K562 (cell line): ENCODE measurements around the gene AKAP7. TPM values are rescaled to one million over a fixed set of nuclear protein-coding genes. Genes with fewer than 3 reads are reported as not detected.

Experiments used
- BRCA1 ChIP-seq, 2 experiments: fragments of 450-650 bp in 1 of 2; sonication (generic) in 1 of 2; formaldehyde crosslinking in 1 of 2; IDR thresholded peaks; 2 replicates each; pipeline versions ENCODE4 v1.5.0 to v1.6.1; 2017 to 2020; ENCODE audit warnings: mild to moderate bottlenecking in 1 of 2, missing genetic modification reagents in 1 of 2
- CCNT2 ChIP-seq: IDR thresholded peaks from 2 replicates; pipeline ENCODE4 v1.6.1; 2011; ENCODE audit warnings: borderline replicate concordance, low read depth, mild to moderate bottlenecking, moderate library complexity, mixed read lengths, low read length; ENCODE audit not compliant: insufficient read length; ENCODE audit errors: extremely low read depth
- HNRNPLL ChIP-seq: fragments of 200-400 bp; formaldehyde crosslinking; IDR thresholded peaks from 2 replicates; pipeline ENCODE4 v1.6.1; 2017; ENCODE audit warnings: low read length, low read depth, mild to moderate bottlenecking; ENCODE audit not compliant: poor library complexity, severe bottlenecking
- MAFG ChIP-seq: fragments of 450-650 bp; conservative IDR thresholded peaks from 2 replicates; pipeline ENCODE4 v1.6.1; 2016; ENCODE audit warnings: missing genetic modification characterization, missing compliant biosample characterization
- MAFK ChIP-seq: IDR thresholded peaks from 2 replicates; pipeline ENCODE4 v1.6.1; 2011; ENCODE audit warnings: low read length, improper control_type of control experiment
- POLR2A ChIP-seq: fragments of 450-650 bp; conservative IDR thresholded peaks from 2 replicates; pipeline ENCODE4 v1.6.1; 2016
- RB1 ChIP-seq: fragments of 450-650 bp; IDR thresholded peaks from 2 replicates; pipeline ENCODE4 v1.6.1; 2017; ENCODE audit warnings: low read depth, mild to moderate bottlenecking
- SMARCE1 ChIP-seq: fragments of 450-650 bp; IDR thresholded peaks from 2 replicates; pipeline ENCODE4 v1.7.1; 2016; ENCODE audit warnings: mild to moderate bottlenecking
- ZNF311 ChIP-seq: fragments of 250-450 bp; sonication (Bioruptor Pico); IDR thresholded peaks from 2 replicates; pipeline ENCODE4 v1.4.0; 2020; ENCODE audit warnings: mild to moderate bottlenecking, moderate library complexity
- polyA plus RNA-seq, 8 experiments: library from polyadenylated mRNA; depleted of rRNA in 4 of 8; stranded (reverse) in 5 of 8; unstranded in 3 of 8; fragments of >200 nt; fragmentation: Nextera tagmentation in 2 of 8; fragmentation: Illumina TruSeq in 1 of 8; extraction: Ambion mirVana in 2 of 8; extraction: Trizol in 1 of 8; gene quantifications; 2 replicates each; pipeline versions ENCODE4 v1.2.1 to v1.2.3, GENCODE V29; 2011 to 2014; ENCODE audit warnings: inconsistent platforms in 1 of 8, missing spikeins in 1 of 8
- total RNA-seq, 7 experiments: library from RNA; depleted of rRNA in 6 of 7; stranded (reverse); fragments of >200 nt in 6 of 7; fragmentation: Illumina TruSeq in 2 of 7; extraction: Trizol in 2 of 7; gene quantifications; 2 replicates each; pipeline versions ENCODE4 v1.2.1 to v1.2.3, GENCODE V29; 2011 to 2021; ENCODE audit warnings: low replicate concordance in 1 of 7
- TF ChIP-seq, protein P1 (sequence below): fragments of 450-650 bp; IDR thresholded peaks from 2 replicates; pipeline ENCODE4 v1.6.1; 2016; ENCODE audit warnings: borderline replicate concordance
- TF ChIP-seq, protein P2 (sequence below), 2 experiments: fragments of 150-350 bp in 1 of 2; IDR thresholded peaks; 2 replicates each; pipeline ENCODE4 v1.6.1; 2012 to 2016; ENCODE audit warnings: low read depth in 2 of 2, low read length in 2 of 2, mild to moderate bottlenecking in 1 of 2, moderate library complexity in 1 of 2
- TF ChIP-seq, protein P3 (sequence below): fragments of 250-450 bp; sonication (Bioruptor Pico); IDR thresholded peaks from 2 replicates; pipeline ENCODE4 v1.5.0; 2021; ENCODE audit warnings: mild to moderate bottlenecking, moderate library complexity

Gene AKAP7
- total and polyA plus RNA-seq, 9 of the 15 experiments (the other 6 are each of a cell fraction or from before 2014, with no cell fraction given): 0.82 to 2.6 (median 1.6) TPM

DNA sequence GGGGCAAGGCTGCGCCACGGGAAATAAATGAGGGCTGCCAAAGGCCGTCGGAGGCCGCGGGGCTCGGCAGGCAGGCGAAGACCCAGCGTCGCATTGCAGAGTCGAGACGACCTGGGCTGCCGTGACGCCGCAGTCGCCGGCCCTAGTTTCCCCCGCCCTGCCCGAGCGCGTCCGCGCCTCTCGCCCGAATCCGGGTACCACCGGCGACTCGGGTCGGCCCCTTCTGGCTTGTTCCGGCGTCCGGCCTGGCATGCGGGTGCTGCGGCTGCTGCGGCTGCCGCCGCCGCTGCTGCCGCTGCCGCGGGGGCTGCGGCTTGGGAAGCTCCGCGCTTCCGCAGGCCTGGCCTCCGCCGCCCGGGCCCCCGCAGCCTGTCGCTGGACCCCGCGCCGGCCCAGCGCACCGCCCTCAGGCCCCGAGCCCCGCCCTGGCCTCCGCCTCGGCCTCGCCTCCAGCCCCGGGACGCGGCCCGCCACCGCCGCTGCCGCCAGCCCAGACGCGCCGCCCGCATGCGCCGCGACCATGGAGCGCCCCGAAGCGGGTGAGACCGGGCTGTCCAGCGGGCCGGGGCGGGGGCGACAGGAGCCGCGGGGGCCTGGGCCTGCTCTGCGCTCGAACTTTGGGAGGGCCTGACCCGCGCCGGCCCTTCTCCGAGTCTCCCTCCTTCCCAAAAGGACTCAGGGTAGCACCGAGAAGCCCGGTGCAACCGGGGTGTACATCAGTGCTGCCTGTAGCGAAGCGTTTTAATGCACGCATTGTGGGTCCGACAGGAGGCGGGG is at the start of gene AKAP7 (continued):
- TF ChIP-seq, protein P1, sequence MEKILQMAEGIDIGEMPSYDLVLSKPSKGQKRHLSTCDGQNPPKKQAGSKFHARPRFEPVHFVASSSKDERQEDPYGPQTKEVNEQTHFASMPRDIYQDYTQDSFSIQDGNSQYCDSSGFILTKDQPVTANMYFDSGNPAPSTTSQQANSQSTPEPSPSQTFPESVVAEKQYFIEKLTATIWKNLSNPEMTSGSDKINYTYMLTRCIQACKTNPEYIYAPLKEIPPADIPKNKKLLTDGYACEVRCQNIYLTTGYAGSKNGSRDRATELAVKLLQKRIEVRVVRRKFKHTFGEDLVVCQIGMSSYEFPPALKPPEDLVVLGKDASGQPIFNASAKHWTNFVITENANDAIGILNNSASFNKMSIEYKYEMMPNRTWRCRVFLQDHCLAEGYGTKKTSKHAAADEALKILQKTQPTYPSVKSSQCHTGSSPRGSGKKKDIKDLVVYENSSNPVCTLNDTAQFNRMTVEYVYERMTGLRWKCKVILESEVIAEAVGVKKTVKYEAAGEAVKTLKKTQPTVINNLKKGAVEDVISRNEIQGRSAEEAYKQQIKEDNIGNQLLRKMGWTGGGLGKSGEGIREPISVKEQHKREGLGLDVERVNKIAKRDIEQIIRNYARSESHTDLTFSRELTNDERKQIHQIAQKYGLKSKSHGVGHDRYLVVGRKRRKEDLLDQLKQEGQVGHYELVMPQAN: no peak
- TF ChIP-seq ZNF311: no peak
- TF ChIP-seq, protein P2, sequence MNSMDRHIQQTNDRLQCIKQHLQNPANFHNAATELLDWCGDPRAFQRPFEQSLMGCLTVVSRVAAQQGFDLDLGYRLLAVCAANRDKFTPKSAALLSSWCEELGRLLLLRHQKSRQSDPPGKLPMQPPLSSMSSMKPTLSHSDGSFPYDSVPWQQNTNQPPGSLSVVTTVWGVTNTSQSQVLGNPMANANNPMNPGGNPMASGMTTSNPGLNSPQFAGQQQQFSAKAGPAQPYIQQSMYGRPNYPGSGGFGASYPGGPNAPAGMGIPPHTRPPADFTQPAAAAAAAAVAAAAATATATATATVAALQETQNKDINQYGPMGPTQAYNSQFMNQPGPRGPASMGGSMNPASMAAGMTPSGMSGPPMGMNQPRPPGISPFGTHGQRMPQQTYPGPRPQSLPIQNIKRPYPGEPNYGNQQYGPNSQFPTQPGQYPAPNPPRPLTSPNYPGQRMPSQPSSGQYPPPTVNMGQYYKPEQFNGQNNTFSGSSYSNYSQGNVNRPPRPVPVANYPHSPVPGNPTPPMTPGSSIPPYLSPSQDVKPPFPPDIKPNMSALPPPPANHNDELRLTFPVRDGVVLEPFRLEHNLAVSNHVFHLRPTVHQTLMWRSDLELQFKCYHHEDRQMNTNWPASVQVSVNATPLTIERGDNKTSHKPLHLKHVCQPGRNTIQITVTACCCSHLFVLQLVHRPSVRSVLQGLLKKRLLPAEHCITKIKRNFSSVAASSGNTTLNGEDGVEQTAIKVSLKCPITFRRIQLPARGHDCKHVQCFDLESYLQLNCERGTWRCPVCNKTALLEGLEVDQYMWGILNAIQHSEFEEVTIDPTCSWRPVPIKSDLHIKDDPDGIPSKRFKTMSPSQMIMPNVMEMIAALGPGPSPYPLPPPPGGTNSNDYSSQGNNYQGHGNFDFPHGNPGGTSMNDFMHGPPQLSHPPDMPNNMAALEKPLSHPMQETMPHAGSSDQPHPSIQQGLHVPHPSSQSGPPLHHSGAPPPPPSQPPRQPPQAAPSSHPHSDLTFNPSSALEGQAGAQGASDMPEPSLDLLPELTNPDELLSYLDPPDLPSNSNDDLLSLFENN (IDR thresholded peaks at IDR 0.05; ENCODE audit: low read depth in 2 of 2, low read length in 2 of 2): no peak
- no peak for TF ChIP-seq BRCA1 (IDR thresholded peaks at IDR 0.05)
- no peak for TF ChIP-seq BRCA1 (CRISPR knock-in tag; IDR thresholded peaks at IDR 0.05)
- no peak for TF ChIP-seq MAFK
- TF ChIP-seq MAFG (tag): no peak
- TF ChIP-seq, protein P3, sequence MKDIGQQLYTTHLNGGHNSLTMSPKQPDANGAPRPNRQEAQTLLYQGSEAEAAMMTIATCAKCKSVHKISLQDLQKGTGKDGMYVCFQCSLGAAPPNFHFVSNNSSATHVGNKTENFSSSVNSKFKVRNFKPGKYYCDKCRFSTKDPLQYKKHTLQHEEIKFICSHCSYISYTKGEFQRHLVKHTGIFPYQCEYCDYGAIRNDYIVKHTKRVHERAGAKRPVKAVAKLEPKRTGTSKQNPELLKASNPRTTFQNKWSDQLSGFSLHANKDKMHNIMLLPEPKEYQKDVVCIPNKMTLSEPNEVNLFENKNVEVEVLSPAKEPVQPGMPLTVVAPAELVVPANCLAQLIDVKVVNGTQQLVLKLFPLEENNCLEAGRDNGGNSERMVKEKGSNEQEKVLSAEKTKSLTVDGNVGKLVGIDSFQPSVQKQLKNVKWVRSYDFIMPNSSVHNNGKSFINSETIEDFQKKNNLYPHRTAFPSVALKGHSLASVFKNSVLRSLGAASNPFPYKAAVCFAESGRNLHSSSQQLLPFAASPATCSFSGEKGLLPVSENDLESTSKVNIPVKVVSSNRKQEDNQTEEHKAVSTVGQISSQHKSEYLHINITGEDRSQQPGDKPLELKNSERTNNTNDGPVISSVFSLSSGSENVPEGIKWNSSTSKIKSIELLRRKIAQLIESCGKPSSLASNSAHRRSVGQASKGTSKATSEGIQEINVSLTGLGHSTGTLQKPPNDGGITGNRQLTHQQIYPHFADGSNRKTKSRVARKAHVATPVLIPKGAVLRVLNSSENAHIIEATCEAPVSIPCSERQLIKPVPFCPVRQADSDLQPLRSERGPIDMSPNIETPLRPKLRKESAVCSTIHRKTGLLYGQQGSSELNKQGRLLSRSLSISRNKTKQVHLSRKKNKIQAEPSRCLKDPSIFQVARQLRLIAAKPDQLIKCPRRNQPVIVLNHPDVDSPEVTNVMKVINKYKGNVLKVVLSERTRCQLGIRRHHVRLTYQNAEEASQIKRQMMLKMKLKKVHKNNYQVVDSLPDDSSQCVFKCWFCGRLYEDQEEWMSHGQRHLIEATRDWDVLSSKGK: no peak
- TF ChIP-seq RB1: no peak
- TF ChIP-seq CCNT2: peak; percentile 62
- TF ChIP-seq SMARCE1: no peak
- TF ChIP-seq HNRNPLL: no peak
- TF ChIP-seq POLR2A: 0 out of 2 replicates have a peak, but pooled peaks have one; percentile 27
